ENCODE data around the gene ALDH16A1.

The ALDH16A1 gene

DNA sequence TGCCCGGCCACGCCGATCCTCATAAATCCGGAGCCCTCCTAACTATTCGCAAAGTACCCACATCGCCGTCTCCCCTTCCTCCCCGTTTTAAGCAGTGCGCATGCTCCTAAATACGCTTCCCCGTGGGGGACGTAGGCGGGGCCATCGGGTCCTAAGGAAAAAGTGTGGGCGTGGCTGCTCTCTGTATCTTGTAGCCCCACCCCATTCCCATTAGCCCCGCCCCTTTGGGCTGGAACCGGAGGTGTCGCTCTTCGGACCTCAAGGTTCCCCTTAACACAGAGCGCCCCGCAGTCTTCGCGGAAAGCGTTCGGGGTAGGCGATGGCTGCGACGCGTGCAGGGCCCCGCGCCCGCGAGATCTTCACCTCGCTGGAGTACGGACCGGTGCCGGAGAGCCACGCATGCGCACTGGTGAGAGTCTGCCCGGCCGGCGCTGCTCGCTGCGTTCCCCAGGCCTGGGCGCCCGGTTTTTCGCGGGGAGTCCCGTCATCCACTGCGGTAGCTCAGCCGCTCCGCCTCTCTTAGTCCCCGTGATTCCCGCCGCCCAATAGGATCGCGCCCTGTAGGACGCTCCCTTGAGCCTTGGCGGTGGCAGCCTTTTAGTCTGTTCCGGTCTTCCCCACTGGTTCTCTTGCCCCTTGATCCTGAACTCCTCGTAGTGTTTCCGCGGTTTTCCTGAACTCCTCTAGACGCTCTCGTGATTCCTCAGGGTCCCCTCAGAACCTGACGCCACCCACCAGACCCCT lies at the start of gene ALDH16A1:
Gene ALDH16A1, plus strand, starts transcription at position 213 of the 744 bp plus-strand sequence. Its CDS starts 107 bp downstream, at position 320.
- DNase-seq (ENCODE audit: low read depth in 3 of 3) = peak; percentile 92 to 95 (median 95)

DNA sequence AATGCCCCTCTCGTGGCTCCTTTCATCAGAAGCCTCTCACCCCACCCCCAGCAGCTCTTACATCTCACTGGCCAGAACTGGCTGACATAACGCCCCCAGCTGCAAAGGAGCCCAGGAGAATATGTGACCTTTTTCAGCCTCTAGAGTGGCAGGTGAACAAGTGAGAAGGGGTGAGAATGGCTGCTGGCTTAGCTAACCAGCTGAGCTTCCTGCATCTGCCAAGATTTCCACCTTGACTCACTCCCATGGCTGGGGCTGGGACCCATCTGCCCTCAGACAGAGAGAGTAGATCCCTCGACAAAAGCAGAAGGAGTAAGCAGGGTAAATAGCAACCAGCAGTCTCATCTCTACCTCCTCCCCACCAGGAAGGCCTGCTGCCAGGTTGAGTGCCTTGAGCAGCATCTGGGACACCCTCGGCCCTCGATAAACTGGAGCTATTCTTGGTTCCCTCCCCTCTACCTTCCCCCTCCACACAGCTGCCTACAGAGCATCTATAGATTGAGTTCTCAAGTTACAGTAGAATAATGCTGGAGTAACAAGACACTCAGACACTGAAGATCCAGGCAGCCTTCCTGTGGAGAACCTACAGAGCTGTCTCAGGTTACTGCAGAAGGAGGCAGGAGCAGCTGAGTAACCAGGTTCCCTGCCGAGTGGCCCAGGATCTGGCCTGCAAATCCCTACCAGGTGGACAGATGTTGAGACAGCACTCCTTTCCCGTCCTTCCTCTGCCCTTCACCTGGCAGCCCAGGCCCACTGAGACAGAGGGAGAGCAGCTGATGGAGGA lies 49.4 kb upstream of the ALDH16A1 start:
- DNase-seq (ENCODE audit: low read depth in 3 of 3) = no peak

DNA sequence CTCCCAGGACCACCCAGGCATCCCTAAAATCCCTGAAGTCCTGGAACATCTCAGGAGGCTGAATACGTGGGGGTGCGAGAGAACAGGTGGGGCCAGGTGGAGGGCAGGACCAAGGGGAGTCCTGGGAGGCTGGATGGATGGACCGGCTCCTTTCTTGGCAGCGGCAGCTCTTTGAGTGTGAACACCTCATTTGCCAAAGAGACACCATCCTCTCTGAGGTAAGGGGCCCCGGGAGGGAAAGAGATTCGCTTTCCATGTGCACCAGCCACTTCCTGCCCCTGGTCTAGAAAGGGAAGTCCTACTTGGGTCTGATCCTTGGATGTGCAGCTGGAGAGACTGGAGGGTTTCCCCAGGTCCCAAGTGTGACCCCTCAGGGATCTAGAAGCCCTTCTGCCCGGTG lies 45.9 kb upstream of the ALDH16A1 start:
- no peak for DNase-seq (ENCODE audit: low read depth in 3 of 3)

DNA sequence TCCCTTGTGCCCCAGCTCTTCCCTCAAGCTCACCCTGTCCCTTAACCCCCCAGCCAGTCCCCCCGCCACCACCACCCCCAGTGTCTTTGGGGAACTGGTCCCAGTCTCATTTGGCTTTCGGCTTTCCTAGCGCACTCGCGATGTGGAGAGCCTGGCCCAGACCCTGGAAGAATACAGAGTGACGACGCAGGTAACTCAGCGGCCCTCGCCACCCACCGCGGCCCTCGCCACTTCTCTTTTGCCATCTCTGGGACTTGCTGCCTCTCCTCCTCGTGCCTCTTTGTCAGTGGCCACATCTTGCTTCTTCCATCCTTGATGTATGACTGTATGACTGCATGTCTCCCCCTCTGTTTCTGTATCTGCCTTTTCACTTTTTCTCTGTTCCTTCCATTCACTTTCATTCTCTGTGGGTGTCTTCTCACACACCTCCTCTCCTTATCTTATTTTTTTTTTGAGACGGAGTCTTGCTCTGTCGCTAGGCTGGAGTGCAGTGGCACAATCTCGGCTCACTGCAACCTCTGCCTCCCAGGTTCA lies 45.5 kb upstream of the ALDH16A1 start:
- DNase-seq (ENCODE audit: low read depth in 3 of 3) = no peak

DNA sequence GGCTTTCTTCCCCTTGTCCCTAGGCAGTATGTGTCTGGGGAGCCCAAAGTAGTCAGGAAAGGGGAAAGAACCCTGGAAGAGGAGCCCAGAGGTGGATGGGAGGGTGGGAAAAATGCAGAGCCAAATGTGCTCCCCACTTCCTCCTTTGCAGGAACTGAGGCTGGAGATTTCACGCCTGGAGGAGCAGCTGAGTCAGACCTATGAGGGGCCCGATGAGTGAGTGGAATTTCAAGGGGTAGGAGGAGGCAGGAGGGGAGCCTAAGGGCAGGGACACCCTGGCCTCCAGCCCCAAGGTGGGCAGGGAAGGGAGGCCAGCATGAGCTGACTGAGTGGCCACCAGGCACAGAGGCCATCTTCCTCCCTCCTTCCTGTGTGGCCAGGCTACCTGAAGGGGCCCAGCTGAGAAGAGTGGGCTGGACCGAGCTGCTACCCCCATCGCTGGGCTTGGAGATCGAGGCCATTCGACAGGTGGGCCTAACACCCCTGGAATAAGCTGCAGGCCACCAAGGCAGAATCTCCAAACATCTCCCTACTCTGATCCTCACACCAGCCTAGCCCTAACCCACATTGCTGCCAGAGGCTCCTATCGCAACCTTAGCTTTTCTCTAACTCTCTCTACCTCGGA lies 44.1 kb upstream of the ALDH16A1 start:
- DNase-seq (ENCODE audit: low read depth in 3 of 3) = no peak

DNA sequence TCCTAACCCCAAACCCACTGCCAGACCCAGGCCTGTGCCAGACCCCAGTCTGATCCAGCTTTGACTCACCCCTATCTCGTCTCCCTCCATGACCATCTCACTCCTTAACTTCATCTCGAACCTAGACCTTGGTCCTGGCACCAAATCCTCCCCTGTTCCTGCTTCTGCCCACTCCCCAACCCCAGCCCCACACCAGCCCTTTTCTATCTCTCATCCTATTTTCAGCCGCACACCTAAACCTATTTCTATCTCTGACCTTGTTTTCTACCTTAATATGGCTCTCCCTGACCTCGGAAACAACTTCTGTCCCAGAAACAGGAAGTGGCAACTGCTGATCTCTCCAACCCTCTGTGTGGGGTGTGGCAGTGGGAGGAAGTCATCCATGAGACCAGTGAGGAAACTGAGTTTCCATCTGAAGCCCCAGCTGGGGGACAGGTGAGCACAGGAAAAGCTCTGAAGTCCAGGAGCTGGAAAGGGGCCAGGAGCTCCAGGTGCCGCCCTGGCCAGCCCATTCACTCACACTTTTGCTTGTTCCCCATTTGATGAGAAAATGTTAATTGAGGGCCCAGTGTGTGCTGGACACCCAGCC lies 43.5 kb upstream of the ALDH16A1 start:
- DNase-seq (ENCODE audit: low read depth in 3 of 3) = no peak

DNA sequence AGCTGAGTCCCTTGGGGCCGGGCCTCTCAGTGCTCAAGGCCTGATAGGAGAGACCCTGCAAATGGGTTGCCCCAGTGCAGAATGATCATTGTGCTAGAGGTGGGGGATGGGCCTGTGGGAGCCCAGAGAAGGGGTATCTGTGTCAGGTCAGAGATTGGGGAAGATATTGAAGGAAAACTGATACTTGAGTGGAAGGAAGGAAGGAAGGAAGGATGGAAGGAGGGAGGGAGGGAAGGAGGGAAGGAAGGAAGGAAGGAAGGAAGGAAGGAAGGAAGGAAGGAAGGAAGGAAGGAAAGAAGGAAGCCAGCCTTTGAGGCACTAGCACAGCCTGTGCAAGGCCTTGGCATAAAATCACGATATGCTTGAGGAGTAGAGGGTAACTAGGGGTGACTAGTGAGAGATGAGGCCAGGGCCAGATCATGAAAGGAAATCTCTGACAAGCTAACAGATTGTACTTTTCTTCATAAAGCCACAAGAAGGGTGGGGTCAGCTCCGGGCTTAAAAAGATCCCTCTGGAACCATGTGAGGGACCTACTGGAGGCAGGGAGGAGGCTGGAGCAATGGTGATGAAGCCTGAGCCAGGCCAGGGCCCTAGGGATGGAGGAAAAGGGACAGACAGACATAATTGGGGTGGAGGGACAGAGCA lies 41.2 kb upstream of the ALDH16A1 start:
- DNase-seq (ENCODE audit: low read depth in 3 of 3) = no peak

DNA sequence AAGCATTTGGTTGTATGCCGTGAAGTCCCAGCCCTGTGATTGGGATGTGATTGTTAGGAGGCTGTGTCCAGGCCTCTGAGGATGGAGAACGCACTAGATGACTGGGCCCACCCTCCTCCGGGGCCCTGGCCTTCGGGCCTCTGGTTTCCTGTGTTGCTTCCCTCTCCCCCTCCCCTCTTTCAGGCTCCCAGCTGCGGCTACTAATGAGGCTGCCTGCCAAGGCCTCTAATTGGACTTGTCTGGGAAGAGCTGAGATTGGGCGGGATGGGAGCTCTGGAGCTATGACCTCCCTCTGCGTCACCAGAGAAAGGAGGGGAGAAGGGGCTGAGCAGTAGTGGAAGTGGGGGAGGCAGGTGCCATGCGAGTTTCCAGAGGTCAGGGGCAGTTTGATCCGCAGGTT lies 39.7 kb upstream of the ALDH16A1 start:
- DNase-seq (ENCODE audit: low read depth in 3 of 3) = no peak

DNA sequence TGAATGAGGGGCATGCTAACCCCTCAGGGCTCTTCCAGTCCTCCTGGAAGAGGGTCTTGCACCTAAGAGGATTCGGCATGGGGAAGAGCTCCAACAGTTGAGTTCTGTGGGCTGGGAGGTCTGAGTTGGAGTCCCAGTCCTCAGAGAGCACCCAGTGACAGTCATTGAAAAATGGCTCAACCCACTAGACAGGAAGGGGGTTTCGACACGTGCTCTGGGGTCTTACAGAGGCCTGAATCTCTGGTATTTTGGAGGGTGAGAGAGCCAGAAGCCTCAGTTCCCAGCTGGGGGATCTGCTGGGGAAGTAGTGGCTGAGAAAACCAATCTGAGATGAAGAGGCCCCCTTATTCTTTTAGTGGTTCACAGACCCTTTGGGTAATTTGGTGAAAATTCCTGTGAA lies 38.8 kb upstream of the ALDH16A1 start:
- DNase-seq (ENCODE audit: low read depth in 3 of 3) = no peak

DNA sequence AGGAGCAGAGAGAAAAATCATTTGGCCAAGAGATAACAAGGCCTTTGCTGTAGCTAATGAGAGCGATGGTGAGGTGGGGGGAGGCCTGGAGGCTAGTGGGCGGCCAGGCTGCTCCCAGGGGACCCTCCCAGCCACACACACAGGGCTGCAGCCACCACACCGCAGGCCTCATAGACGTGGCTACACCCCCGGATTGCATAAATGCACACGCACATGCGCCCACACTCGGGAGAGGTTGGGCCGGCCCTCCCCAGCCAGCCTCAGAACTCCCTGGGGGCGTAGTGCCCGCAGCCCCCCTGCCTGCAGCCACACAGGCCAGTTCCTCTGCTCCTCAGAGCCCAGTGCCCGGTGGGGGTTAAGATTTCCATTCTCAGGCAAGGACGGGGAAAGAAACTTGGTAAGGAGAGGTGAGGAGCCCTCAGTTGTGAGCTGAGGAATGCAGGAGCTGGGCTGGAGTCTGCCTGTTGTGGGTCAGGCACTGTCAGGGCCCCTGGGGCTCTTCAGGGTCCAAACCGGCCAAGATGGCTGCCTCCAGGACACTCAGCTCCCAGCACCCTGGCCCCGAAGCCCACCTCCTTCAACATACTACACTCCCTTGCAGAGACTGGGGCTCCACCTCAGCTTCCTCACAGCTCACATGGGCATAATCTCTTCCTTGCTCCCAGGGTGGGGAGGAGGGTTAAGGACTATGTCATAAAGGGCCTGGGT lies 37.8 kb upstream of the ALDH16A1 start:
- DNase-seq (ENCODE audit: low read depth in 3 of 3) = no peak

DNA sequence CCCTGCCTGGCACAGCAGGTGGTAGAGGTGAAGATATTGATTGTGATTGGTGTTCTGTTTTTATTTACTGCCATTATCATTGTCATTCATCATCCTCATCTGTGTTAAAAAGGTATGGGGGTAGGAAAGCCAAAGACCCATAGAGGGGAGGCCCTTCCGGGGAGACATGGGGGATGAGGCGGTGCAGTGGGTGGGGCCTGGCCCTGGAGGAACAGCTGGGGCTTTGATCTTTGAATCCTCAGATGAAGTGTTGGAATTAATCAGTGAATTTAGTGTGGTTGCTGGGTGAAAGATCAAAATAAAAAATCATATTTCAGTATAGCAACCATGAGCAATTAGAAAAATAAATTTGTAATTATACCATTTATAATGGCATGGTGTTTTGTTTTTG lies 37.2 kb upstream of the ALDH16A1 start:
- DNase-seq (ENCODE audit: low read depth in 3 of 3) = no peak

DNA sequence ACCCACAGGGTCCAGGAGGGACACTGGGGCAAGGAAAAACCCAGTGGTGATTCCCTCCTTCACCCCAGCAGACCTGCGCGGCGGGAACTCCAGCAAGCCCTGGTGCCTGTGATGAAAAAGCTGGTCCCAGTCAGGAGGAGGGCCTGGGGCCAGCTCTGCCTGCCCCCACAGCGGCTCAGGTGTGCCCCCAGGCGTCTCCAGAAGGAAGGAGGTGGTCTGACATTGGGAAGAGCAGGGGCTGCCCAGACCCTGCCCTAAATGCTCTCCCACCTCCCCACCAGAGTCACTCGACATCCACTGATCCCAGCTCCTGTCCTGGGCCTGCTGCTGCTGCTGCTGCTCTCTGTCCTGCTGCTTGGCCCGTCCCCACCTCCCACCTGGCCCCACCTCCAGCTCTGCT lies 35.9 kb upstream of the ALDH16A1 start:
- no peak for DNase-seq (ENCODE audit: low read depth in 3 of 3)

DNA sequence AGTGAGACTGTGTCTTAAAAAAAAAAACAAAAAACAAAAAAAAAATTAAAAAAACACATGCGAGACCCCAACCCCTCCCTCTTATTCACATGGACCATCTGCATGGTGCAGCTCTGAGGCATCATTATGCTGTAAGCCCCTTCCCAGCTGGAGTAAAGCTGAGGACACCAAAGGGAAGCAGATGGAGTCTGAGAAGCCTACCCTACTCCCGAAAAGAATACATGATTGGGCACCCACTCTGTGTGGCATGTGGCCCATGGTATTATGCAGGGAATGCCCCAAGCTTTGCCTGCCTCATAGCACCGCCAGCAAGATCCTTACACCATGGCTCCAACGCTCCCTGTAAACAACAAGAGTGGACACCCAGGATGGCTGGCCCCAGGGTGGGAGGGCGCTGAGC lies 34.5 kb upstream of the ALDH16A1 start:
- no peak for DNase-seq (ENCODE audit: low read depth in 3 of 3)

DNA sequence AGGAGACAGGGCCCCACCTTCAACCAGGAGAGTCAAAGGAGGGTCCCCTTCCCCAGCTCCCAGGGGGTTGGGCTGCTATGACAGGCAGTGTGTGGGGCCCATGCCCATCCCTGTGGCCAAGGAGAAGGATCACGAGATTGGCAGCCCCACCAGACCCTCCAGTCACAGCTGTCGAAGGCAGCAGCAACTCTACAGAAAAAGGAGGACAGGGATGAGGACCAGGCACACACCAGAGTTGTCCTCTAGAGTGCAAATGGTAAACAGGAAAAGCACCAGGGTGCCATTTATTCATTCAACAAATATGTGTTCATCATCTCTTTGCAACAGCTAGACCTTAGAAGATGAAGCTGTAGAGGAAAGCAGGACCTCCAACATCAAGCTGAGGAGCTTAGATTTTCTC lies 33.9 kb upstream of the ALDH16A1 start:
- DNase-seq (ENCODE audit: low read depth in 3 of 3) = no peak

DNA sequence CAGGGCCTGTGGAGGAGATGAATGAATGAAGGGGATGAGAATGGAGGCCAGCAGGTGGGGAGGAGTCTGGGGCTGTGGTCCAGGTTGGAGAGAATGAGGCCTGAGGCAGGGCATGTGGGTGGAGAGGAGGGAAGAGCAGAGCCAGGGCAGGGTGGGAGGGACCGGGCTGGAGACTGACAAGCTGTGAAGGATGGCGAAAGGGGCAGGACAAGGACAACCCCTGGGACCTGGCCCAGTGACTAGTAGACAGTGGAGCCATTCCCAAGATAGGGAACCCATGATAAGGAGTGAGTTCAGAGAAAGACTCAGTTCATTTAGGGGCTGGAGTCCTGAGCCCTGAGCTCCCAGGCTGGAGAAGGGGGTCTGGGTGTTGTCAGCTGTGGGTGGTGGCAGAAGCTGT lies 32.8 kb upstream of the ALDH16A1 start:
- no peak for DNase-seq (ENCODE audit: low read depth in 3 of 3)

DNA sequence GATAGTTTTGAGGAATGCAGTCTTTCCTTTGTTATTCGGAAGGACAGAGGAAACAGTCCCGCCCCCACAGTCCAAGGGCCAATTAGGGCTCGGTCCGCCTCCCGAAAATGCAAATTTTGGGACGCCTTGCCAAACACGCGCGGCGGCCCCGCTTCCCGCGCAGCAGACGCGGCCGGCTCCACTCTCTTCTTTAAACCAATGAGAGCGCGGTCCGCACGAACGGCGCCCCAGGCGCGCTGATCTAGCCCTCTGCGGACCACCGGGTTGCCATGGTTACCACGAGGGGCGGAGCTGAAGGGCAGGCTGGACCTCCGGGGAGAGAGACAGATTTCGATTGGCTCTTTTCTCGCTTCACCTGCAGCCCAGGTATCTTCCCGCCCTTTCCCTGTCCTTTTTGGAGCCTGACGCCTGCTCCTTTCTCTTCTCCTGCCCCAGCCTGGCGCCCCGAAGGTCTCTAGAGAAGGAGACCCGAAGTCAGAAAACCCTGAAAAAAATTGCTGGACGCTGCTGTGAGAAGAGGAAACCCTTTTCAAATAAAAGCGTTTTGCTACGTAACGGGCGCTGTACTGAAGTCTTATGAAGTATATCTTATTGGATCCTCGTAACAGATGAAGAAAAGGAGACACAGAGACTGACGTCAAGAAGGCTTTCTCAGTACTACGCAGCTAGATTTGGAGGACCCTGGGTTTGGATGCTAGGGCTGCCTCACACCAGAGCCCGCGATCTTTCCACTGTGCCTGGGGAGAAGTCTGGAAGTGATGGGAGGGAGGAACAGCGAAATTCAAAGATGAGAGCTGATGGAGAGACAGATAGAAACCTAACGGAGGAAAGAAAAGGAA lies 31.8 kb upstream of the ALDH16A1 start:
- DNase-seq (ENCODE audit: low read depth in 3 of 3) = no peak

DNA sequence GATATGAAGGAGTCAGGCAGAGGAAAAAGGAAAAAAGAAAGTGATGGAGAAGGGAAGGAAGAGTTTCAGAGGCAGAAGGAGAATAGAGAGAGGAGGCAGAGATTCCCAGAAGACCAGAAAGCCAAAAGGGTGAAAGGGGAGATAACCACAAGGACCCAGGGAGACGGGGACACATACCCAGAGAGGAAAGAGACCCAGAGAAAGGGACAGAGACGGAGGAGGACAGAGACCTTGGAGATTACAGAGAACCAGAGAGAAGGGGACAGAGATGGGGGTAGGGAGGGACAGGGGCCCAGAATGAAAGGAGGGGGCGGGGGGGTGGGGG lies 31.2 kb upstream of the ALDH16A1 start:
- DNase-seq (ENCODE audit: low read depth in 3 of 3) = no peak

DNA sequence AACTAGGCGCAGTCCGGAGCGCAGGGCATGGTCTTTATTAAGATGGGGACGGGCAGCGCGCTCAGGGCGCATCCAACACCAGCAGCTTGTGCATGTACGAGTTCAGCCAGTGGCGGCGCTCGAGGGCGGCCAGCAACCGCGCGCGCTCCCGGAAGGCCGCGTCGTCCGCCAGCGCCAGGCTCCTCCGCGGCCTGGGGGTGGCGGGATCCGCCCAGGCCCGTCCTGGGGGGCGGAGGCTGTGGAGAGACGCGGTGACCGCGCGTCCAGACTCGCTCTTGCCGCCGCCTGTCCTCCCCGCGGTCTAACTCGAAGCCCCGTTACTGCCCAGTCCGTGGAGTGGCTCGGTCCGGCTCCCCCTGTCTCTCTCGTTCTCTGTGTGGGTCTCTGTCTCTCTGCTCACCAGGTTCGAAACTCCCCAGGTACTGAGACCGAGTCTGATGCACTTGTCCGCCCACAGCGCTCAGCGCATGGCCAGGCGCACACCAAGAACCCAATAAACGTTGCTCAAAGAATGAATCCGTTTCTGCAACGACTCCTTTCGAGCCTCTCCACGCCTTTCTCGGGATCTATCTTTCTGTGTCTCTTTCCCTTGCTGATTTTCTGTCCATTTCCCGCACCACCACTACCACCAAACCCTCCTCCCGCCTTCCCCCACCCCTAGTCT lies 30.5 kb upstream of the ALDH16A1 start:
- no peak for DNase-seq (ENCODE audit: low read depth in 3 of 3)

DNA sequence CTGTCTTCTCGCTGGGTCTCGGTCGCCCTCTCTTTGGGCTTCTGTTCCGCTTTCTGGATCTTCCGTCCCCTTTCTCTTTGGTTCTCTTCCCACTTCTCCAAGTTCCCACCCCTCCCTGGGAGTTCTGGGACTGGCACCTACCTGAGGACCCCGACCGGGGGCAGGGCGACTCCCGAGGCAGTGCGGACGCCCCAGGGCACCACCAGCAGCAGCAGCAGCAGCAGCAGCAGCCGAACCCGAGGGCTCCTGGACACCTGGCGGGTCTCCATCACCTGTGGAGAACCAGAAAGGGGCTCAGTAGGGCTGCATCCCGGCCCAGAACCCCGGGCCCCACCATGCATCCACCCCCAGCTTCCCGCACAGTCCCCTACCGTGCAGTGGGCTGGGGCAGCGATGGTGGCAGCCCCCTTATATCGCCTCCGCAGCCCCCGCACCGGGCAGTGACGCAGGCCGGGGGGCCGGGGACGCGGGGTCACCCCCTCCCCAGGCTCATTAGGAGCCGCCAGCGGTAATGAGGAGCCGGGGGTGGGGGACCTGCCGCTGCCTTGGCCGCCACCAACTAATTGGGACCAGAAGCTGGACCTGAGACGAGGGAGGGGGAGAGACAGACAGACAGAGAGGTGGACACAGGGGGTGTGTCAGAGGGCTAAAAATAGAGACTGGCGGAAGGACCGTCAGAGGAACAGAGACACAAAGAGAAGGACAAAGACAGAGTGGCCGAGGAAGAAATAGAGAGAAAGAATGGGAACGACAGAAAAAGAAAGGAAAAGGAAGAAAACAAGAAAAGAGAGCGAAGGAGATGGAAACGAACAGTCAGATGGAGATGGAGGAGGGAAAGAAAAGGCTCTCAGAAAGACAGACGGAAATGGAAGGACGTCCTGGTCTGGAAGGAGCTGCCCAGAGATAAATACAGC lies 29.7 kb upstream of the ALDH16A1 start, which contains the start of gene PTH2:
Gene PTH2, minus strand, starts transcription at position 371 of the 914 bp plus-strand sequence. Its CDS starts 102 bp downstream, at position 269.
- no peak for DNase-seq (ENCODE audit: low read depth in 3 of 3)
